Activated CD8-positive, alpha-beta T cell treated with anti-CD3 and anti-CD28 coated beads, Interleukin-2, amount 10 ng/mL, durations not matched to agents 7 days and 5 days (primary cell): ENCODE data around the gene CRK. TPM values are rescaled to one million over a fixed set of nuclear protein-coding genes. Genes with fewer than 3 reads are reported as not detected.
"Not testable (repeated sequence)": the region's sequence is repeated elsewhere in the genome, so short reads cannot be mapped to it uniquely, and the experiment has no call there.

ENCODE experiments used
- ATAC-seq: fragments of 150-1000 bp; cut with Tn5 transposase; one replicate; pipeline ENCODE4 v1.10.0; 2021; ENCODE audit warnings: moderate library complexity
- CTCF ChIA-PET: fragments of 350-600 bp; sonication (Branson Sonifier 250); formaldehyde crosslinking; loops from one replicate; lab custom pipeline; 2021; ENCODE audit warnings: antibody characterized with exemption; lab: Charles Lee
- POLR2A ChIA-PET: fragments of 350-600 bp; sonication (Branson Sonifier 250); formaldehyde crosslinking; loops from one replicate; lab custom pipeline; 2021; ENCODE audit warnings: antibody characterized with exemption; lab: Charles Lee
- DNase-seq: peaks from one replicate; pipeline ENCODE4 v3.0.0-alpha.2; 2020
- H3K27ac Mint-ChIP-seq: one replicate; pipeline ENCODE4 v1.8.0; 2021; ENCODE audit warnings: mild to moderate bottlenecking, mixed read lengths
- H3K27me3 Mint-ChIP-seq: one replicate; pipeline ENCODE4 v1.8.0; 2021; ENCODE audit warnings: low read depth, mixed read lengths
- H3K36me3 Mint-ChIP-seq: one replicate; pipeline ENCODE4 v1.8.0; 2021; ENCODE audit warnings: low read depth, mixed read lengths
- H3K4me1 Mint-ChIP-seq: one replicate; pipeline ENCODE4 v1.8.0; 2021; ENCODE audit warnings: low read depth, mixed read lengths
- H3K4me3 Mint-ChIP-seq: one replicate; pipeline ENCODE4 v1.8.0; 2021; ENCODE audit warnings: mild to moderate bottlenecking, mixed read lengths
- H3K9me3 Mint-ChIP-seq: one replicate; pipeline ENCODE4 v1.8.0; 2022; ENCODE audit warnings: mixed read lengths; ENCODE audit not compliant: insufficient read depth
- total RNA-seq, 2 experiments: library from RNA; stranded (reverse); gene quantifications; one replicate each; pipeline ENCODE4 v1.2.3, GENCODE V29; 2021

The CRK gene
- total RNA-seq, 2 experiments from 2014 or later: 15.7 to 17.7 TPM

DNA sequence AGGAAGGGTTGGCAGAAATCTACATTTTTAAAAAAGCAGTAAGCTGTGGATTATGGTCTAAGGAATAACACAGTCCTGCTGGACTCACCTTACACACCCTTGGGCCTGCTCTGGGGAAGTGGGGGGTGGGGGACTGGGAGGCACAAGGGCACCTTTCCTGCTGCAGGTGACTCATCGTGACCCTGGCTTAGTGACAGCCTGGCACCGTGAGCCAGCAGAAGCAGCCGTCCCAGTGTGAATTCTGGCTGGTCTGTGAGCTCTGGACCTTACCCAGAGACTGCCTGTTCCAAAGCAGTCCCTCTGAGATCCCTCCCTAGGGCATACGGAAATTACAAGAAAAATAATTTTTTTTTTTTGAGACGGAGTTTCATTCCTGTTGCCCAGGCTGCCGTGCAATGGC, 4.2 kb upstream of the CRK start:
- H3K9me3 Mint-ChIP-seq: no peaks in the 10 kb centered on the region
- ATAC-seq (no peak), DNase-seq (no peak)
- POLR2A ChIA-PET: no interaction called here
- H3K4me3 Mint-ChIP-seq: no peak overlapping the region
- no peak overlapping the region for H3K27ac Mint-ChIP-seq
- H3K27me3 Mint-ChIP-seq: peaks cover 38% of the 10 kb centered on the region
- CTCF ChIA-PET: interaction anchor here (0.5 to 0.8 kb wide), 2 partner anchors 86 to 94 kb away, joined by 3 to 4 read pairs; no protein-coding TSS in a partner anchor
- H3K4me1 Mint-ChIP-seq: peaks cover 27% of the 10 kb centered on the region
- peaks cover 4% of the 10 kb centered on the region for H3K36me3 Mint-ChIP-seq

DNA sequence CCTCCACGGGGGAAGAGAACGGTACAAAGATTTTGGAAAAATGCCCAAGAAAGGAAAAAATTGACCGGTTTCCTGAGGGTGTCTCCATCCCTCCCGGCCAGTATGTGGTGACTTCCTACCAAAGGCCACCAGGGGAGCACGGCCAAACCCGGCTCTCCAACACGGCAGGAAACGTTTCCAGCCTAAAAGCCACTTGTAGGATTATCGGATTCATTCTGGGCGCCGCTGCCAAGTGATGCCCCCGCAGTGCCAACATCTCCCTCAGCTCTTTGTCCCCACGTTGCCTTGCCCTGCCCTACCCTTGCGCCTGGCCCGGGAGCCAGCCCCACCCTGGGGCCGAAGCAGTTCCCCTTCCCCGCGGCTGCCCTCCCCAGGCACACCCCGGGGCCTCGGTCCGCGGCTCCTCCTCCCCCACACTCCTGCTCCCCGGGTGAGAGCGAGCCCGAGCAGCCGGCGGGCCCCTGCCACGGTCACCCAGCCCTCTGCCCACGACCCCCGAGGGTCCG, 688 bp downstream of the CRK start:
- DNase-seq (peak; percentile 58), ATAC-seq (peak; percentile 26)
- peak overlapping the region; percentile 93 for H3K27ac Mint-ChIP-seq
- POLR2A ChIA-PET: interaction anchor here (0.6 to 1.6 kb wide), 4 partner anchors 9 to 93 kb away, joined by 3 to 4 read pairs (median 4); partner anchors contain the start of gene INPP5K
- H3K4me1 Mint-ChIP-seq: peaks cover 34% of the 10 kb centered on the region
- peaks cover 13% of the 10 kb centered on the region for H3K27me3 Mint-ChIP-seq
- no peaks in the 10 kb centered on the region for H3K9me3 Mint-ChIP-seq
- peak overlapping the region; percentile 89 for H3K4me3 Mint-ChIP-seq
- peaks cover 25% of the 10 kb centered on the region for H3K36me3 Mint-ChIP-seq
- CTCF ChIA-PET: interaction anchor here (0.6 to 1.0 kb wide), 2 partner anchors 61 to 94 kb away, joined by 3 read pairs; partner anchors contain the start of gene INPP5K

DNA sequence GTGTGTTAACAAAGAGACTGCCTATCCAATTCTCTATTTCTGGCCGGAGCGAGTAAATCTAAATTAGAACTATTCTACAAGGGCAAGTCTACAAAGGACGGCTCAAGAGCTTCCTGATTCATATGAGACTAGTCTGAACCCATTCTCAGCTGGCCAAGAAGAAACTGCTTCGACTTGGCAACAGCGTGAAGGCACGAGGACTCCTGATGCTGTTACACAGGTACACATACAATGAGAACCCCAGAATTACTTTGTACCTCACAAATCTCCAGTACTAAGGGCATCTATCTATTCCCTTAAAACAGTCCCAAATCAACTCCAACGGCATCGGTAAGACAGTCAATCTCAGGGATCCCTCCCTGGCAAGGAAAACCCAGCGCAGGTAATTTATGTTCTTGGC, 1.5 kb downstream of the CRK start:
- H3K27ac Mint-ChIP-seq: peak overlapping the region; percentile 60
- ATAC-seq (no peak), DNase-seq (no peak)
- peaks cover 28% of the 10 kb centered on the region for H3K36me3 Mint-ChIP-seq
- ChIA-PET CTCF (interaction anchor here (1.0 to 1.4 kb wide), 3 partner anchors 62 to 198 kb away, joined by 3 read pairs; partner anchors contain the start of gene INPP5K), POLR2A (interaction anchor here (1.0 to 1.6 kb wide), 3 partner anchors 8 to 92 kb away, joined by 4 read pairs; no protein-coding TSS in a partner anchor)
- H3K27me3 Mint-ChIP-seq: peaks cover 6% of the 10 kb centered on the region
- H3K4me1 Mint-ChIP-seq: peaks cover 34% of the 10 kb centered on the region
- no peaks in the 10 kb centered on the region for H3K9me3 Mint-ChIP-seq
- H3K4me3 Mint-ChIP-seq: peak overlapping the region; percentile 89

DNA sequence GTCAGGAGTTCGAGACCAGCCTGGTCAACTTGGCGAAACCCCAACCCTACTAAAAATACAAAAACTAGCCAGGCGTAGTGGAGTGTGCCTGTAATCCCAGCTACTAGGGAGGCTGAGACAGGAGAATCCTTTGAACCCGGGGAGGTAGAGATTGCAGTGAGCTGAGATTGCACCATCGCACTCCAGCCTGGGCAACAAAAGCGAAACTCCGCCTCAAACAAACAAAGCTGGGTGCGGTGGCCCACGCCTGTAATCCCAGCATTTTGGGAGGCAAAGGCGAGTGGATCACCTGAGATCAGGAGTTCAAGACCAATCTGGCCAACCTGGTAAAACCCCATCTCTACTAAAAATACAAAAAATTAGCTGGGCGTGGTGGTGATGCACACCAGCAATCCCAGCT, 2.3 kb downstream of the CRK start:
- peaks cover 36% of the 10 kb centered on the region for H3K36me3 Mint-ChIP-seq
- H3K4me1 Mint-ChIP-seq: peaks cover 37% of the 10 kb centered on the region
- DNase-seq, H3K27me3 Mint-ChIP-seq, ATAC-seq, H3K27ac Mint-ChIP-seq, H3K9me3 Mint-ChIP-seq: not testable (repeated sequence)
- CTCF ChIA-PET: interaction anchor here (1.3 to 1.4 kb wide), 3 partner anchors 88 to 197 kb away, joined by 3 read pairs; no protein-coding TSS in a partner anchor
- H3K4me3 Mint-ChIP-seq: peak overlapping the region; percentile 12
- POLR2A ChIA-PET: interaction anchor here (0.6 to 1.0 kb wide), 3 partner anchors 62 to 687 kb away, joined by 3 to 4 read pairs (median 3); partner anchors contain the start of gene INPP5K

GRCh38 chr17:1452836-1453235, 3.2 kb downstream of the CRK start:
- ChIA-PET CTCF (interaction anchor here (1.4 kb wide), 1 partner anchor 88 kb away, joined by 3 read pairs; no protein-coding TSS in a partner anchor), POLR2A (interaction anchor here (0.6 to 0.7 kb wide), 2 partner anchors 9 to 60 kb away, joined by 3 read pairs; no protein-coding TSS in a partner anchor)
- H3K9me3 Mint-ChIP-seq: no peaks in the 10 kb centered on the region
- H3K27me3 Mint-ChIP-seq: peaks cover 6% of the 10 kb centered on the region
- no peak overlapping the region for H3K4me3 Mint-ChIP-seq
- peaks cover 38% of the 10 kb centered on the region for H3K4me1 Mint-ChIP-seq
- ATAC-seq: no peak
- no peak overlapping the region for H3K27ac Mint-ChIP-seq
- no peak for DNase-seq
- H3K36me3 Mint-ChIP-seq: peaks cover 36% of the 10 kb centered on the region

GRCh38 chr17:1450261-1450660, 5.8 kb downstream of the CRK start:
- H3K27me3 Mint-ChIP-seq, ATAC-seq, H3K9me3 Mint-ChIP-seq, POLR2A ChIA-PET, H3K27ac Mint-ChIP-seq, H3K4me3 Mint-ChIP-seq, DNase-seq: not testable (repeated sequence)
- Mint-ChIP-seq H3K4me1 (peaks cover 38% of the 10 kb centered on the region), H3K36me3 (peaks cover 38% of the 10 kb centered on the region)
- CTCF ChIA-PET: interaction anchor here (1.0 to 1.2 kb wide), 2 partner anchors 85 to 219 kb away, joined by 3 read pairs; no protein-coding TSS in a partner anchor

DNA sequence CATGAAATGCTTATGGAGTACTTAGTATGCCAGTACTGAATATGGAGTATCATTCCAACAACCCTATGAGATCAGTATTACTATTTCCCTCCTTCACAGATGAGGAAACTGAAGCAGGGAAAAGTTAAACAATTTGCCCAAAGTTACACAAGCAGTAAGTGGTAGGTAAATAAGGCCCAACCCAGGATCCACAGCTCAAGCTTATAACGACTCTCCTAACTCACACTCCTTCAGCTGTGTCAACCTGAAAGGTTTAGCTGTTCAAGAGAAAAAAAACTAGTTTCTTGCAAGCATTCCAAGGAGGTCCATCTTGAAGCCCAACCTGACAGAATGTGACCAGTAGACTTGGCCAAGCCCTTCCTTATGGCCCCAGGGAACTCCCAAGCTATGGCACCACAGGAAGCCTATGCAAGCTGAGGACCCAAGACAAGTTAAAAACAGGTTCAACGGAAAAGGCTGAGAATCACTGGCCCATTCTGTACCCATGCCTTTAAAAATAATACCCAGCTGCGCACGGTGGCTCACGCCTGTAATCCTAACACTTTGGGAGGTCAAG, 6.5 kb downstream of the CRK start:
- Mint-ChIP-seq H3K27ac (no peak overlapping the region), H3K36me3 (peaks cover 35% of the 10 kb centered on the region), H3K9me3 (no peaks in the 10 kb centered on the region), H3K4me3 (no peak overlapping the region), H3K4me1 (peaks cover 31% of the 10 kb centered on the region), H3K27me3 (no peaks in the 10 kb centered on the region)
- DNase-seq: no peak
- ChIA-PET POLR2A (no interaction called here), CTCF (interaction anchor here (1.2 kb wide), 1 partner anchor 84 kb away, joined by 3 read pairs; no protein-coding TSS in a partner anchor)
- no peak for ATAC-seq

- ChIA-PET POLR2A (interaction anchor here (0.6 to 1.1 kb wide), 2 partner anchors 8 to 114 kb away, joined by 4 to 5 read pairs; no protein-coding TSS in a partner anchor), CTCF (interaction anchor here (0.9 kb wide), 1 partner anchor 82 kb away, joined by 3 read pairs; no protein-coding TSS in a partner anchor)
- Mint-ChIP-seq H3K9me3 (no peaks in the 10 kb centered on the region), H3K27ac (peak overlapping the region; percentile 25), H3K4me1 (peaks cover 15% of the 10 kb centered on the region), H3K4me3 (no peak overlapping the region), H3K36me3 (peaks cover 20% of the 10 kb centered on the region), H3K27me3 (no peaks in the 10 kb centered on the region)
- DNase-seq: no peak
- ATAC-seq: no peak
These were observed 9.0 kb downstream of the CRK start for GRCh38 chr17:1447052-1447451.

DNA sequence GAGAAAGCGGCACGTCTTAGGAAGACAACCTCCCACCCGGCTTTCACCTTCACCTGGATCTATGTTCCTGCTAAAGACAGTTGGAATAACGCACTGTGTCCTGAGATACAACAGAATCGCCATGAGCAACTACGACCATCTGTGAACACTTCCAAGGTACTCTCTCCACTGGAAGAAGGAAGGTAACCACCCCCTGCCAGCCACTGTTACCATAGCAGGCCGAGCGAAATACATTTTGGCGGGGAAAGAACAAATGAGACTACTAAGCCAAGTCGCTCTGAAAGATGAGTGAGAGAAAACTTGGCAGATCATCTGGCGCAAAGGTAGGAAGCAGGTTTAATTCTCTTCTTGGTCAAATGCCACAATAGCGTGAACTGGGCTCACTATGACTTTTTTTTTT, 9.8 kb downstream of the CRK start:
- no peak overlapping the region for H3K27ac Mint-ChIP-seq
- no peak overlapping the region for H3K4me3 Mint-ChIP-seq

DNA sequence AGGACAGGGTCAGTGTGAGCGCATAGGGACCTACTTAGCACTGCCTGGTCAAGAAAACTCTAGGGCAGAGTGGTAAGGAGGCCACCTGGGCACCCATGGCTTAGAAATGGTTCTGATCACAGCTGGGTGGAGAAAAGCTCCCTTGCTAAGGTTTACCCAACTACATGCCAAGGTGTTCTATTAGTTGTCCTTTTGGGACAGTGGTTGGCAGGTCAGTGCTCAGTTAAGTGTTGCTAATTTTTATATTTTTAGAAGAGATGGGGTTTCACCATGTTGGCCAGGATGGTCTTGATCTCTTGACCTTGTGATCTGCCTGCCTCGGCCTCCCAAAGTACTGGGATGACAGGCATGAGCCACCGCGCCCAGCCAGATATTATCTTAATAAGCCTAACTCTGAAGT, 10.3 kb downstream of the CRK start:
- not testable (repeated sequence) for DNase-seq, H3K9me3 Mint-ChIP-seq, H3K27me3 Mint-ChIP-seq, H3K27ac Mint-ChIP-seq, ATAC-seq, H3K4me3 Mint-ChIP-seq
- ChIA-PET POLR2A (interaction anchor here (1.1 kb wide), 1 partner anchor 9 kb away, joined by 4 read pairs; no protein-coding TSS in a partner anchor), CTCF (interaction anchor here (1.1 kb wide), 1 partner anchor 87 kb away, joined by 5 read pairs; no protein-coding TSS in a partner anchor)
- Mint-ChIP-seq H3K36me3 (peaks cover 14% of the 10 kb centered on the region), H3K4me1 (peaks cover 13% of the 10 kb centered on the region)

More for the DNA sequence above, 9.8 kb downstream of the CRK start:
- POLR2A ChIA-PET: interaction anchor here (1.1 kb wide), 1 partner anchor 9 kb away, joined by 4 read pairs; no protein-coding TSS in a partner anchor
- no peaks in the 10 kb centered on the region for H3K27me3 Mint-ChIP-seq
- no peaks in the 10 kb centered on the region for H3K9me3 Mint-ChIP-seq
- ATAC-seq (no peak), DNase-seq (no peak)
- CTCF ChIA-PET: interaction anchor here (0.9 kb wide), 1 partner anchor 81 kb away, joined by 3 read pairs; no protein-coding TSS in a partner anchor
- peaks cover 14% of the 10 kb centered on the region for H3K36me3 Mint-ChIP-seq
- peaks cover 13% of the 10 kb centered on the region for H3K4me1 Mint-ChIP-seq

- H3K4me1 Mint-ChIP-seq, H3K36me3 Mint-ChIP-seq, H3K27ac Mint-ChIP-seq, POLR2A ChIA-PET, H3K9me3 Mint-ChIP-seq, H3K27me3 Mint-ChIP-seq, DNase-seq, ATAC-seq, H3K4me3 Mint-ChIP-seq: not testable (repeated sequence)
- CTCF ChIA-PET: interaction anchor here (2.3 kb wide), 1 partner anchor 77 kb away, joined by 7 read pairs; no protein-coding TSS in a partner anchor
These were observed 13.3 kb downstream of the CRK start for GRCh38 chr17:1442721-1443120.
